ENCODE data around the gene OTUB1.

The OTUB1 gene

DNA sequence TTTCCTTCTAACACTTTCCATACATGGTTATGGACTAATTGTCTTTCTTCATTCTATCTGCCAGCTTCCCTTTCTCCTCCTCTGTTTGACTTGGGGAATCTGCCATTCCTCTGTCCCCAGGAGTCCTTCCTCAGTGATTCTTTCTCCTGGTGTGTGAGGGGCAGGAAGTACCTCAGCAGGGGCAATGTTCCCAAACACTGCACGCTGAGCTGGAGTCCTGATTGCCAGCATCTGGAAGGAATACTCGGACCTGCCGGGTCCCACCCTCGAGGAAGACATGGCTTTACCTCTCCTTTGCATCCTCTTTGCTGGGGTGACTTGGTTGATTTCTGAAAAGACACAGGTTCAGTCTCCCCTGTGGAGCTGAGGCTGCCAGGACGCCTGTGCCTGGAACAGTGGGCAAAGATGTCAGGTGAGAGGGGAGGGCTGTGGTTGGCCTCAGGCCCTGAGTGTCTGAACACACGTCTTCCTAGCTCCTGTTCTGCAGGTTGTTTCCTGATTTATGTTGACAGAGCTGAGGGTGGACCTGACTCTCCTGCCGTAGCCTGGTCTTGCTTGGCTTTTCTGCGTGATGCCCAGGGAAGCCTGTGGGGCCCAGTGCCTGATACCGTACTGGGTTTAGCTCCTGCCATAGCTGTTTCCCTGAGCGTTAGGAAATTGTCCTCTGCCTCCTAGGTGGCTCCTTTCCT is 7.5 kb upstream of the OTUB1 start:
- DNase-seq, result no peak

GRCh38 chr11:63979426-63979825 is 6.8 kb upstream of the OTUB1 start:
- DNase-seq, result no peak

DNA sequence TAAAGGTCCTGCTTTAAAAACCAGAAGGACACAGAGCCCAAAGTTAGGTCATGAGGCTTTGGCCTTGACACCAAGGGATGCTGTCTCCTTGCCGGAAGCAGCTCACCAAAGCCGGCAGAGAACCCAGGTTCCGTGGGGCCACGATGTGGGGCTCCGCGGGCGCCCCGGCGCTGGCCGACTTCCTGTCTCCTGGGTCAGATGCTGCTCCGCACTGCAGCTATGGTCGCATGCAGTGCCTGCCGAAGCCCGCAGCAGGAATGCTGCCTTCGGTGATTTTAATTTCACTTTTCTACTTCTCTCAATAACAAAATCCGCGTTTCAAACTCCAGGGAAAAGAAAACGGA is 454 bp upstream of the OTUB1 start:
- peak; percentile 64 for DNase-seq

DNA sequence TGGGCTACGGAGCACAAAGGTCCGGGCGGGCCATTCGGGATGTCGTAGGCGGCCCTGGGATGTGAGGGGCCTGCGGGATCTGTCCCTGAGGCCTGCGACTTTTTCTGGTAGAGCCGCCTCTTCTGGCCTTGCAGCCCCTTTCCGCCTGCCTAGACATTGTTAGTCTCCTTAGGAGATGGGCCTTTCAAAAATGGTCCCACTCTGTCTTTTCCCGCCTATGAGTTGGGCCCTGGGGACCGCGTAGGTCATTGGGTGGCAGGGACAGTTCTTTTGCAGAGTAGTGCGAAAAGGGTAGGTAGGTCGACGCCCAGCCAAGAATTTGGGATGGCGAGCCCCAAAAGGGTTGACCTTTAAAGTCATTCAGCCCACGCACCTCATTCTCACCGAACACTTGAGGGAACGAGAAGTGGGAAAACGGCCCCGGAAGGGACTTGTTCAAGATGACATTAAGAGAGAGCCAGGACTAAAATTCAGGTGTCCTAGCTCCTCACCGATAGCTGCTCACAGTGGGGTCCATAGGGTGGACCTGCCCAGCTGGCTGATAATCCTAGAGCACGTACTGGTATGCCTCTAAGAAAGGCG is 785 bp downstream of the OTUB1 start:
- DNase-seq, result no peak

GRCh38 chr11:63991558-63991957 is 5.3 kb downstream of the OTUB1 start:
- no peak for DNase-seq

DNA sequence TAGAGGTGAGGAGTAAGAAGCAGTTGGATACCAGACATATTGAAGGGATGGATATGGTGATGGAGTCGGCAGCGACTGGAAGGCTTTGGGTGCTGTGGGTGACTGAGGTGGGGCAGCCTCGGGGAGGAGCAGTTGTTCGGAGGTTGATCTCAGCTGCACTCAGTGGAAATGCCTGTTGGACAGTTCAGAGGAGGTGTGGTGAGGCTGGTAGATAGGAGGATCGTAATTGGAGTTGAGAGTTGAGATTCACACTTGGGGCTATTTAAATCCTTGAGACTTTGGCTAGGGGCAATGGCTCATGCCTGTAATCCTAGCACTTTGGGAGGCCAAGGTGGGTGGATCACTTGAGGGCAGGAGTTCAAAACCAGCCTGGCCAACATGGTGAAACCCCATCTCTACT is 6.9 kb downstream of the OTUB1 start:
- no peak for DNase-seq

- no peak for DNase-seq
Measured at GRCh38 chr11:63993993-63994392, 7.8 kb downstream of the OTUB1 start.

GRCh38 chr11:63996512-63996911 is 10.3 kb downstream of the OTUB1 start:
- DNase-seq, result no peak

GRCh38 chr11:63997104-63997700 is 11.0 kb downstream of the OTUB1 start:
- no peak for DNase-seq

GRCh38 chr11:63997801-63998337 is 11.6 kb downstream of the OTUB1 start:
- DNase-seq, result no peak

- no peak for DNase-seq
Measured at GRCh38 chr11:63998558-63999348, 12.5 kb downstream of the OTUB1 start.

- peak; percentile 47 for DNase-seq
Measured at GRCh38 chr11:63999349-64000025, 13.2 kb downstream of the OTUB1 start.

GRCh38 chr11:64000026-64000739 is 13.9 kb downstream of the OTUB1 start:
- peak; percentile 66 for DNase-seq

DNA sequence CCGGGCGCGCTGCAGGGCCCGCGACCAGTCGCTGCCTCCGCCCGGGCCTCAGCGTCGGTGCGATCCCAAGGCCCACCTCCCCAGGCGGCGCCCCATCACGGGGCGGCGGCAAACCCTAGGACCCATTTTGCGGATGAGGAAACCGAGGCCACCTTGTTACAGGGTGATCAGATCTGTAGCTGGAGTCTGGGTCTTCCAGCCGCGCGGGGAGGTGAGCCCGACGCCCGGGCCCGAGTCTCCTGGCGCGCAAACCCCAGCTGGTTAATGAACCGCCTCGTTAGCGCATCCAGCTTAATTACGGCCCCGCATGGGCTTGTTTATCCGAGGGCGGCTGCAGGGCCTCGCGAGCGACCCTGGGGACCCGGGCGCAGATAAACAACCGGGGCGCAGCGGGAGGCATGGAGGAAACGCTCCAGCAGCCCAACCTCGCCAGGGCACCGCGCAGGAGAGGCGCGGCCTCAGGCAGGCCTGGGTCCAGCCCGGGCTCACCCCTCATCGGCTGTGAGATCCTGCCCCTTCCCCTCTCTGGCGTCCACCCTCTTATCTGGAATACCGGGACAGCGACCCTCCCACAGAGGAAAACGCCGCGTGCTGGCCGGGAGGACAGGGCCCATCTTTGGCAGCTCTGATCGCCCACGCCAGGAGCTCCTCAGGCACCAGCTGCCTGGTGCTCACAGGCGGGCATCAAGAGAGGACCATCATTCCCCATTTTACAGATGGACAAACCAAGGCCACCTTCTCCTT is 14.7 kb downstream of the OTUB1 start:
- DNase-seq, result no peak

GRCh38 chr11:64001484-64002420 is 15.5 kb downstream of the OTUB1 start:
- DNase-seq, result no peak

- no peak for DNase-seq
Measured at GRCh38 chr11:64003807-64004589, 17.8 kb downstream of the OTUB1 start.

- no peak for DNase-seq
Measured at GRCh38 chr11:64004590-64004984, 18.3 kb downstream of the OTUB1 start.

GRCh38 chr11:64005691-64006090 is 19.5 kb downstream of the OTUB1 start:
- no peak for DNase-seq

DNA sequence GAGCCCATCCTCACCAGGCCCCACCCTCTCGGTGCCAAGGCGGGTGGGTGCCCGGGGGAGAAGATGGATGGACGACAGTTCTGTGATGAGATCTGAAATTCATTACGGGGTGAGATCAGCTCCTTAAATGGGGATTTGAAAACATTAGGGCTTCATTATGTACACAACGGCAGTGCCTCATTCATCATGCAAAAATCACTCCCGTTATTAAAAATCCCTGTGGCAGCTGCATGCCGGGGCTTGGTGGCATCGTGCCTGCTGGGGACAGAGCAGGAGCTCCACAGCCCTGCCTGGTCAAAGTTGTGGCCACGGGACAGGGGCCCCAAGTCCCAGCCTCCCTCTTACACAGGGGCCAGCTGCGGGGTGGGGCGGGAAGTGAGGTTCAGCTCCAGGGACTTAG is 20.2 kb downstream of the OTUB1 start:
- no peak for DNase-seq
